ENCODE measurements around the gene CLMN. TPM values are rescaled to one million over a fixed set of nuclear protein-coding genes. Genes with fewer than 3 reads are reported as not detected.

CLMN gene
- total RNA-seq, 4 donors from 2014 or later, result 3.8 to 10.0 (median 5.3) TPM

DNA sequence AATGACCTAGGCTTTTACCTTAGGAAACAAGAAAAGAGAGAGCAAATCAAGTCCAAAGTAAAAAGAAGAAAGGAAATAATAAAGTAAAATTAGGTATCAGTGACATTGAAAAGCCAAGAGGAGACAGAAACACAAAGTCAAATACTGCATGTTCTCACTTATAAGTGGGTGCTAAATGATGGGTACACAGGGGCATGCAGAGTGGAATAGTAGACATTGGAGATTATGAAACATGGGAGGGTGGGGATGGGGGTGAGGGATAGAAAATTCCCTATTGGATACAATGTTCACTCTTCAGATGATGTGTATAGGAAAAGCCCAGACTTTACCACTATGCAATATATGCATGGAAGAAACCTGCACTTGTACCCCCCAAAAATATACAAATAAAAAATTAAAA lies 35.1 kb upstream of the CLMN start:
- no peak for ATAC-seq
- H3K9me3 ChIP-seq, result peaks cover 0 to 20% (median 0%) of the 10 kb centered on the region in 3 donors
- H3K4me3 ChIP-seq, result no peak overlapping the region
- TF ChIP-seq POLR2AphosphoS5 (IDR thresholded peaks at IDR 0.05) (no peak), EP300 (IDR thresholded peaks at IDR 0.05) (no peak), POLR2A (IDR thresholded peaks at IDR 0.05) (no peak)
- TF ChIP-seq, protein P1, sequence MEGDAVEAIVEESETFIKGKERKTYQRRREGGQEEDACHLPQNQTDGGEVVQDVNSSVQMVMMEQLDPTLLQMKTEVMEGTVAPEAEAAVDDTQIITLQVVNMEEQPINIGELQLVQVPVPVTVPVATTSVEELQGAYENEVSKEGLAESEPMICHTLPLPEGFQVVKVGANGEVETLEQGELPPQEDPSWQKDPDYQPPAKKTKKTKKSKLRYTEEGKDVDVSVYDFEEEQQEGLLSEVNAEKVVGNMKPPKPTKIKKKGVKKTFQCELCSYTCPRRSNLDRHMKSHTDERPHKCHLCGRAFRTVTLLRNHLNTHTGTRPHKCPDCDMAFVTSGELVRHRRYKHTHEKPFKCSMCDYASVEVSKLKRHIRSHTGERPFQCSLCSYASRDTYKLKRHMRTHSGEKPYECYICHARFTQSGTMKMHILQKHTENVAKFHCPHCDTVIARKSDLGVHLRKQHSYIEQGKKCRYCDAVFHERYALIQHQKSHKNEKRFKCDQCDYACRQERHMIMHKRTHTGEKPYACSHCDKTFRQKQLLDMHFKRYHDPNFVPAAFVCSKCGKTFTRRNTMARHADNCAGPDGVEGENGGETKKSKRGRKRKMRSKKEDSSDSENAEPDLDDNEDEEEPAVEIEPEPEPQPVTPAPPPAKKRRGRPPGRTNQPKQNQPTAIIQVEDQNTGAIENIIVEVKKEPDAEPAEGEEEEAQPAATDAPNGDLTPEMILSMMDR (IDR thresholded peaks at IDR 0.05), result no peak
- H3K36me3 ChIP-seq, result no peaks in the 10 kb centered on the region
- H3K4me1 ChIP-seq, result no peaks in the 10 kb centered on the region
- peaks cover 8% of the 10 kb centered on the region for H3K27me3 ChIP-seq
- no peak overlapping the region for H3K27ac ChIP-seq

DNA sequence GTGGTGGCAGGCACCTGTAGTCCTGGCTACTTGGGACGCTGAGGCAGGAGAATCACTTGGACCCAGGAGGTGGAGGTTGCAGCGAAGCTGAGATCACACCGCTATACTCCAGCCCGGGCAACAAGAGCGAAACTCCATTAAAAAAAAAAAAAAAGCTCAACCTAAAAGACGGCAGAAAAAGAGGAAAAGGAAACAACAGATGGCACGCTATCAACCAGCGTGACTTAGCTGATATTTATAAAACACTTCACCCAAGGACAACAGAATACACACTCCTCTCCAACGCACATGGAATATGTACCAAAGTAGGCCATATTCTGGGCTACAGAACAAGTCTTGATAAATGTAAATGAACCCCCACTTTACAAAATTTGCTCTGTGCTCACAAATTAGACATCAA lies 34.0 kb upstream of the CLMN start:
- Histone ChIP-seq H3K4me1 (no peaks in the 10 kb centered on the region), H3K27ac (no peak overlapping the region), H3K9me3 (peaks cover 0 to 20% (median 0%) of the 10 kb centered on the region in 3 donors), H3K27me3 (peaks cover 14% of the 10 kb centered on the region), H3K36me3 (no peaks in the 10 kb centered on the region), H3K4me3 (no peak overlapping the region)
- TF ChIP-seq, protein P1 (IDR thresholded peaks at IDR 0.05), result no peak
- TF ChIP-seq POLR2A (IDR thresholded peaks at IDR 0.05) (no peak), EP300 (IDR thresholded peaks at IDR 0.05) (no peak), POLR2AphosphoS5 (IDR thresholded peaks at IDR 0.05) (no peak)
- WGBS, 2 donors (ENCODE audit: low coverage in 1 of 2), result 76 to 86% methylated on average over 6 to 8 of the region's 9 CpGs
- no peak for ATAC-seq

DNA sequence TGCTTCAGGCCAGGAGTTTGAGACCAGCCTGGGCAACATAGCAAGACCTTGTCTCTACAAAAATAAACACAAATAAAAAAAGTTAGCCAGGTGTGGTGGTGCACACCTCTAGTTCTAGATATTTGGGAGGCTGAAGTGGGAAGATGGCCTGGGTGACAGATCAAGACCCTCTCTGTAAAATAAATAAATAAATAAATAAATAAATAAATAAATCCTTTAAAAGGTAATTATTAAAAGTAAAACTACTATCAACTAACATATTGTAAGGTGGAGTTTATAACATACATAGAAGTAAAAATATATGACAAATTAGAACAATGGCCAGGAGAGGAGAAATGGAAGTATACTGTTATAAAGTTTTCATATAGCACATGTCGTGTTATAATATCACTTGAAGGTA lies 33.3 kb upstream of the CLMN start:
- peaks cover 14% of the 10 kb centered on the region for H3K27me3 ChIP-seq
- H3K4me3 ChIP-seq, result no peak overlapping the region
- TF ChIP-seq POLR2AphosphoS5 (IDR thresholded peaks at IDR 0.05) (no peak), POLR2A (IDR thresholded peaks at IDR 0.05) (no peak), EP300 (IDR thresholded peaks at IDR 0.05) (no peak)
- TF ChIP-seq, protein P1 (IDR thresholded peaks at IDR 0.05), result no peak
- no peaks in the 10 kb centered on the region for H3K4me1 ChIP-seq
- peaks cover 0 to 20% (median 0%) of the 10 kb centered on the region in 3 donors for H3K9me3 ChIP-seq
- WGBS, 2 donors (ENCODE audit: low coverage in 1 of 2), result 80 to 100% methylated on average over 1 of the region's 1 CpG
- no peak overlapping the region for H3K27ac ChIP-seq
- H3K36me3 ChIP-seq, result no peaks in the 10 kb centered on the region
- no peak for ATAC-seq

DNA sequence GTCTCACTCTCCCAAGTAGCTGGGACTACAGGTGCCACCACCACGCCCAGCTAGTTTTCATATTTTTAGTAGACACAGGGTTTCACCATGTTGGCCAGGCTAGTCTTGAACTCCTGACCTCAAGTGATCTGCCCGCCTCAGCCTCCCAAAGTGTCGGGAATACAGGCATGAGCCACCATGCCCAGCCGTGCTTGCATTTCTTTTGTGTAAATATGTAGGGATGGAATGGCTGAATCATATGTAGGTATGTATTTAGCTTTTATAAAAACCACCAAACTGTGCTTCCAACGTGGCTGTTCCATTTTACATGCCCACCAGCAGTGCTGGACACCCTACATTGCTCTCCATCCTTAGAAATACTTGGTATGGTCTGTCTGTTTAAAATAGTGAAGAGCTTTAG lies 32.8 kb upstream of the CLMN start:
- H3K36me3 ChIP-seq, result no peaks in the 10 kb centered on the region
- TF ChIP-seq, protein P1 (IDR thresholded peaks at IDR 0.05), result no peak
- TF ChIP-seq POLR2AphosphoS5 (IDR thresholded peaks at IDR 0.05) (no peak), POLR2A (IDR thresholded peaks at IDR 0.05) (no peak), EP300 (IDR thresholded peaks at IDR 0.05) (no peak)
- no peaks in the 10 kb centered on the region for H3K4me1 ChIP-seq
- peaks cover 0 to 20% (median 0%) of the 10 kb centered on the region in 3 donors for H3K9me3 ChIP-seq
- no peak for ATAC-seq
- no peak overlapping the region for H3K27ac ChIP-seq
- 20 to 69% methylated on average over 1 to 3 of the region's 5 CpGs for WGBS, 2 donors (ENCODE audit: low coverage in 1 of 2)
- peaks cover 14% of the 10 kb centered on the region for H3K27me3 ChIP-seq
- H3K4me3 ChIP-seq, result no peak overlapping the region

DNA sequence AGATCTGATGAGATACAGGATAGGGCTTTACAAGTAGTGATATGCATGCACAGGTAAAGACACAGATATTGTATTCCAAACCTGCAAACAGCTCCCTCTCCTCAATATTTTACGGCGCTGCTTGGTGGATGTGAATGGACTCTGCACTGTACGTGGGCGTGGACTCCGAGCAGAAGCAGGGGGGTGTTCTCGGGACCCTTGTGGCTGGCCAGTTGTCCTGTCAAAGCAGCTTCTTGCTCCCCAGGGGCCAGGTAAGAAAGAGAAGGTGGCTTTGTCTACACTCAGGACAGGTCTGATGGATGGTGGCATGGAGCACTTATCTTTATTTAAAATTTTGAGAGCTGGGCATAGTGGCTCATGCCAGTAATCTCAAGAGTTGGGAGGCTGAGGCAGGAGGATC lies 29.5 kb upstream of the CLMN start:
- H3K4me1 ChIP-seq, result no peaks in the 10 kb centered on the region
- H3K36me3 ChIP-seq, result no peaks in the 10 kb centered on the region
- peaks cover 14% of the 10 kb centered on the region for H3K27me3 ChIP-seq
- no peak overlapping the region for H3K27ac ChIP-seq
- WGBS, 2 donors (ENCODE audit: low coverage in 1 of 2), result 92 to 96% methylated on average over 4 of the region's 6 CpGs
- TF ChIP-seq EP300 (IDR thresholded peaks at IDR 0.05) (no peak), POLR2A (IDR thresholded peaks at IDR 0.05) (no peak), POLR2AphosphoS5 (IDR thresholded peaks at IDR 0.05) (no peak)
- TF ChIP-seq, protein P1 (IDR thresholded peaks at IDR 0.05), result no peak
- H3K4me3 ChIP-seq, result no peak overlapping the region
- no peak for ATAC-seq
- peaks cover 0 to 10% (median 0%) of the 10 kb centered on the region in 3 donors for H3K9me3 ChIP-seq

Data from gastroesophageal sphincter (tissue), 4 donors.